Breast epithelium (tissue), 4 donors: ENCODE results near the gene CEACAM16. TPM values are rescaled to one million over a fixed set of nuclear protein-coding genes. Genes with fewer than 3 reads are reported as not detected.

Experiments
- DNase-seq, 2 donors: peaks; one replicate each; pipeline ENCODE4 v3.0.0-alpha.2; 2019; ENCODE audit warnings: low spot score in 2 of 2
- H3K27ac ChIP-seq, 2 donors: fragments of 200-600 bp; sonication (generic) in 1 of 2; one replicate each; pipeline ENCODE4 v1.5.1; 2016 to 2019; ENCODE audit warnings: mild to moderate bottlenecking in 1 of 2
- H3K27me3 ChIP-seq, 2 donors: fragments of 200-600 bp; sonication (generic) in 1 of 2; one replicate each; pipeline versions ENCODE4 v1.5.1 to v1.6.0; 2017 to 2019; ENCODE audit warnings: control low read depth in 1 of 2, mild to moderate bottlenecking in 1 of 2
- H3K36me3 ChIP-seq: fragments of 200-600 bp; one replicate; pipeline ENCODE4 v1.5.1; 2019
- H3K4me1 ChIP-seq, 2 donors: fragments of 200-600 bp; sonication (generic); one replicate each; pipeline ENCODE4 v1.5.1; 2016 to 2019; ENCODE audit warnings: control low read depth in 1 of 2
- H3K4me3 ChIP-seq, 3 donors: fragments of 200-600 bp; sonication (generic); 1 replicate in 2 of 3; 2 replicates in 1 of 3; pipeline ENCODE4 v1.5.1; 2016 to 2019; ENCODE audit warnings: mild to moderate bottlenecking in 3 of 3, moderate library complexity in 2 of 3
- H3K9me3 ChIP-seq, 2 donors: fragments of 200-600 bp; sonication (generic) in 1 of 2; one replicate each; pipeline ENCODE4 v1.5.1; 2016 to 2019; ENCODE audit warnings: control low read depth in 1 of 2
- CTCF ChIP-seq, 3 donors: fragments of 450-650 bp; IDR thresholded peaks; one replicate each; pipeline ENCODE4 v1.5.1; 2016 to 2017; ENCODE audit warnings: antibody characterized with exemption in 3 of 3, mild to moderate bottlenecking in 3 of 3, moderate library complexity in 3 of 3
- POLR2A ChIP-seq: fragments of 450-650 bp; IDR thresholded peaks from one replicate; pipeline ENCODE4 v1.6.1; 2016; ENCODE audit warnings: antibody characterized with exemption, mild to moderate bottlenecking, moderate library complexity
- POLR2AphosphoS5 ChIP-seq, 3 donors: sonication (generic); formaldehyde crosslinking; IDR thresholded peaks; one replicate each; pipeline ENCODE4 v1.6.1; 2017; ENCODE audit warnings: antibody characterized with exemption in 3 of 3
- intact Hi-C: fragments of 100-400 bp; cut with DNase I; formaldehyde crosslinking; loops from one replicate; pipeline ENCODE4 v1.15.1; 2023; ENCODE audit warnings: low total_unique reads
- total RNA-seq, 3 donors: library from RNA; depleted of rRNA; stranded (reverse); fragments of >200 nt; gene quantifications; one replicate each; pipeline ENCODE4 v1.1.0, GENCODE V29; 2016

The CEACAM16 gene
- total RNA-seq = not detected

- H3K27me3 ChIP-seq = no peaks in the 10 kb centered on the region
- H3K9me3 ChIP-seq = no peaks in the 10 kb centered on the region
- H3K27ac ChIP-seq = no peak within 1 kb of the TSS
- no peak within 1 kb of the TSS for H3K4me3 ChIP-seq
- no peaks in the 10 kb centered on the region for H3K4me1 ChIP-seq
- H3K36me3 ChIP-seq = no peaks in the 10 kb centered on the region
- no peak for DNase-seq
- TF ChIP-seq CTCF (IDR thresholded peaks at IDR 0.05) (no peak), POLR2A (no peak), POLR2AphosphoS5 (IDR thresholded peaks at IDR 0.05) (no peak)
- intact Hi-C loops = no loop called here
Observed at GRCh38 chr19:44698492-44699201, at the start of gene CEACAM16. Gene CEACAM16, plus strand, starts transcription at chr19:44699151. Its CDS starts 2,306 bp downstream, at chr19:44701457.

- intact Hi-C loops = no loop called here
- DNase-seq = no peak
- H3K4me3 ChIP-seq = no peak overlapping the region
- H3K36me3 ChIP-seq = no peaks in the 10 kb centered on the region
- TF ChIP-seq POLR2AphosphoS5 (IDR thresholded peaks at IDR 0.05) (no peak), POLR2A (no peak), CTCF (IDR thresholded peaks at IDR 0.05) (no peak)
- no peak overlapping the region for H3K27ac ChIP-seq
- no peaks in the 10 kb centered on the region for H3K4me1 ChIP-seq
- no peaks in the 10 kb centered on the region for H3K9me3 ChIP-seq
- H3K27me3 ChIP-seq = no peaks in the 10 kb centered on the region
Observed at GRCh38 chr19:44649578-44650145, 49.3 kb upstream of the CEACAM16 start.

GRCh38 chr19:44653343-44653742 lies 45.6 kb upstream of the CEACAM16 start:
- intact Hi-C loops = no loop called here
- Histone ChIP-seq H3K9me3 (no peaks in the 10 kb centered on the region), H3K27me3 (no peaks in the 10 kb centered on the region), H3K36me3 (no peaks in the 10 kb centered on the region), H3K4me1 (no peaks in the 10 kb centered on the region), H3K27ac (no peak overlapping the region), H3K4me3 (no peak overlapping the region)
- TF ChIP-seq POLR2AphosphoS5 (IDR thresholded peaks at IDR 0.05) = no peak
- TF ChIP-seq POLR2A = no peak
- TF ChIP-seq CTCF (IDR thresholded peaks at IDR 0.05) = no peak
- DNase-seq = no peak

GRCh38 chr19:44653977-44654774 lies 44.8 kb upstream of the CEACAM16 start:
- intact Hi-C loops = no loop called here
- no peak overlapping the region for H3K27ac ChIP-seq
- H3K36me3 ChIP-seq = no peaks in the 10 kb centered on the region

More at GRCh38 chr19:44653977-44654774, 44.8 kb upstream of the CEACAM16 start:
- TF ChIP-seq CTCF (IDR thresholded peaks at IDR 0.05) = peak in 2 of 3 donors; percentile 51 to 60
- TF ChIP-seq POLR2AphosphoS5 (IDR thresholded peaks at IDR 0.05) = no peak
- Histone ChIP-seq H3K4me1 (no peaks in the 10 kb centered on the region), H3K27me3 (no peaks in the 10 kb centered on the region), H3K9me3 (no peaks in the 10 kb centered on the region), H3K4me3 (no peak overlapping the region)
- peak; percentile 50 to 78 for DNase-seq
